OCI-LY7 (cell line): ENCODE results near the gene IAPP. TPM values are rescaled to one million over a fixed set of nuclear protein-coding genes. Genes with fewer than 3 reads are reported as not detected.

Experiments
- BruUV-seq: library from RNA; stranded (reverse); fragments of 400-500 nt; replicated peaks from 2 replicates; lab custom pipeline; 2021; lab: Mats Ljungman, UMichigan
- CTCF ChIA-PET: fragments of 300-600 bp; sonication (Branson Sonifier 250); formaldehyde crosslinking; loops from one replicate; lab custom pipeline; 2022; ENCODE audit warnings: antibody characterized with exemption; ENCODE audit not compliant: unreplicated experiment; lab: Charles Lee
- POLR2A ChIA-PET: fragments of 300-600 bp; sonication (Branson Sonifier 250); formaldehyde crosslinking; loops from one replicate; lab custom pipeline; 2022; ENCODE audit warnings: antibody characterized with exemption; lab: Charles Lee
- DNase-seq: peaks from one replicate; pipeline ENCODE4 v3.0.0-alpha.2; 2015; ENCODE audit warnings: low spot score
- H2AFZ ChIP-seq: fragments of 200-600 bp; sonication (generic), shearing (Covaris generic); 2 replicates; pipeline ENCODE4 v1.6.1; 2014; ENCODE audit warnings: mild to moderate bottlenecking, antibody characterized with exemption, low read length, moderate library complexity
- H3K27ac ChIP-seq: fragments of 200-600 bp; sonication (generic); 2 replicates; pipeline ENCODE4 v1.5.1; 2014; ENCODE audit warnings: mixed run types, low read depth, mild to moderate bottlenecking, moderate library complexity, low read length, inconsistent platforms; ENCODE audit not compliant: poor library complexity, severe bottlenecking
- H3K36me3 ChIP-seq: fragments of 200-600 bp; sonication (generic); 2 replicates; pipeline ENCODE4 v1.6.1; 2014; ENCODE audit warnings: mild to moderate bottlenecking, antibody characterized with exemption, low read length, moderate library complexity, mixed read lengths; ENCODE audit not compliant: insufficient read depth
- H3K4me1 ChIP-seq: fragments of 200-600 bp; sonication (generic); 2 replicates; pipeline ENCODE4 v1.5.1; 2014; ENCODE audit warnings: mild to moderate bottlenecking, low read length; ENCODE audit not compliant: insufficient read depth, poor library complexity, severe bottlenecking
- H3K4me2 ChIP-seq: fragments of 200-600 bp; sonication (generic); 2 replicates; pipeline ENCODE4 v1.6.1; 2014; ENCODE audit warnings: mild to moderate bottlenecking, low read length
- H3K4me3 ChIP-seq: fragments of 200-600 bp; sonication (generic); 2 replicates; pipeline ENCODE4 v1.5.1; 2014; ENCODE audit warnings: mild to moderate bottlenecking, low read depth, low read length; ENCODE audit not compliant: poor library complexity, severe bottlenecking
- H3K79me2 ChIP-seq: fragments of 200-600 bp; sonication (generic); 2 replicates; pipeline ENCODE4 v1.6.1; 2016; ENCODE audit warnings: low read depth, mild to moderate bottlenecking, low read length, moderate library complexity, mixed read lengths; ENCODE audit not compliant: insufficient read depth
- H3K9me2 ChIP-seq: fragments of 200-600 bp; sonication (generic); 2 replicates; pipeline ENCODE4 v1.6.1; 2016; ENCODE audit warnings: mild to moderate bottlenecking, low read length, mixed read lengths; ENCODE audit not compliant: insufficient read depth
- H3K9me3 ChIP-seq: fragments of 200-600 bp; sonication (generic); 2 replicates; pipeline ENCODE4 v1.6.1; 2014; ENCODE audit warnings: mild to moderate bottlenecking, mixed run types, low read length, mixed read lengths
- H4K20me1 ChIP-seq: fragments of 200-600 bp; sonication (generic); 2 replicates; pipeline ENCODE4 v1.6.1; 2014; ENCODE audit warnings: mild to moderate bottlenecking, antibody characterized with exemption, low read length, moderate library complexity, mixed read lengths; ENCODE audit not compliant: insufficient read depth
- CTCF ChIP-seq: fragments of 200-600 bp; sonication (generic); conservative IDR thresholded peaks from 2 replicates; pipeline ENCODE4 v1.5.1; 2014; ENCODE audit warnings: mild to moderate bottlenecking, antibody characterized with exemption, low read length, moderate library complexity, mixed read lengths
- EZH2phosphoT487 ChIP-seq: fragments of 200-600 bp; sonication (generic); IDR thresholded peaks from 2 replicates; pipeline ENCODE4 v1.6.1; 2018; ENCODE audit warnings: low read depth, borderline replicate concordance, mild to moderate bottlenecking, mixed run types, antibody characterized with exemption, low read length, moderate library complexity, mixed read lengths
- intact Hi-C: fragments of 100-400 bp; cut with micrococcal nuclease; formaldehyde crosslinking; loops from one replicate; pipeline ENCODE4 v1.10.0; 2022; ENCODE audit not compliant: unreplicated experiment
- total RNA-seq, 2 experiments: library from RNA; depleted of rRNA in 1 of 2; stranded (reverse); fragments of >200 nt in 1 of 2; shearing (Covaris generic) in 1 of 2; gene quantifications; 2 replicates each; pipeline ENCODE4 v1.2.3, GENCODE V29; 2014 to 2022

Gene IAPP
- total RNA-seq, 2 experiments from 2014 or later: not detected

DNA sequence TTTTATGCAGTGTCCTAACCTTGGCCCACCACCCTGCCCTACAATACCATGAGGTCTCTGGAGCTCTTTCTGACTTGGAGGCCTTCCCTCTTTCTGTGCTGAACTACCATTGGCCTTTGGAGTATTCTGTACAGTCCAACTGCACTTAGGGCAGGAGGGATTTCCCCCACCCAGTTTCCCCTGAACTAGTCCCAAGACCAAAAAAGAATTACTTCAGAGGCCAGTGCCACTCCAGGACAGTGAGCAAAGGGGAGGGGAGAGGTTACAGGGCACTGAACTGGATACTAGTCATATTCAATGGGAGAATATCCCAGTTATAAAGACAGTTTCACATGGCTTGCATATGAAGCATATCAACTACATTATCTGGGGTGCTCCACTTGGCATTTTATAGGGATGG is 44.1 kb upstream of the IAPP start:
- Histone ChIP-seq H4K20me1 (no peaks in the 10 kb centered on the region), H3K9me2 (no peaks in the 10 kb centered on the region), H3K4me2 (no peak overlapping the region), H3K27ac (no peak overlapping the region), H3K36me3 (no peaks in the 10 kb centered on the region), H3K4me1 (no peaks in the 10 kb centered on the region), H3K4me3 (no peak overlapping the region), H3K79me2 (no peaks in the 10 kb centered on the region), H3K9me3 (peaks cover 18% of the 10 kb centered on the region; the same call in 1 of the 2 replicates), H2AFZ (no peak overlapping the region)
- no TSS peak for BruUV-seq
- intact Hi-C loops: no loop called here
- no peak for TF ChIP-seq EZH2phosphoT487
- TF ChIP-seq CTCF: no peak
- ChIA-PET POLR2A (no interaction called here), CTCF (no interaction called here)
- DNase-seq: no peak

DNA sequence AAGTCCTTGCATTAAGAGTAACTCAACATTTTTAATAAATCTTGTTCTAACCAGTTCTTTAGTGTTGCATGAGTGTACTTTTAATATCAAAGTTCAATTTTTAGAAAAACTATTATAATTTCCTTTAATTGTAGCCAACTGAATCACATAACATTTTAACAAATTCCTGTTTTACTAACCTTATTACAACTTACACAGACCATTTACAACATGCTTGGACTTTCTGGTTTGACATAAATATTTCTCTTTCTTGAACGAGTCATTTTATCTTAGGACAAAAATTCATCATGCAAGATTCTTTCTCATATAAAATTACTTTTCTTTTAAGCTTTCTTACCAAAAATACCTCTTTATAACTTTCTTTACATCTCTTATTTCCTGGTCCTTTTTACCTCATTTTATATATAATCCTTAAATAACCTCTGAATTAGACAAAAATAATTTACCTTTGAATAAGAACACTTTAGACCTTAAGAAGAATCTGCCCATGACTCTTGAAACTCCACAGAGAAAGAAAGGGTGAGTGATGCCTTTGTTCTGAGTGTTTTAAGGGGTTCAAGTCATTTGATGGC is 41.9 kb upstream of the IAPP start:
- no TSS peak for BruUV-seq
- POLR2A ChIA-PET: no interaction called here

More for the DNA sequence above, 41.9 kb upstream of the IAPP start:
- H2AFZ ChIP-seq: no peak overlapping the region
- no peaks in the 10 kb centered on the region for H4K20me1 ChIP-seq
- no peaks in the 10 kb centered on the region for H3K4me1 ChIP-seq
- H3K36me3 ChIP-seq: no peaks in the 10 kb centered on the region
- no peak overlapping the region for H3K4me2 ChIP-seq
- no peak overlapping the region for H3K27ac ChIP-seq
- H3K79me2 ChIP-seq: no peaks in the 10 kb centered on the region
- peak; percentile 48 for DNase-seq
- H3K4me3 ChIP-seq: no peak overlapping the region
- TF ChIP-seq EZH2phosphoT487 (no peak), CTCF (no peak)
- H3K9me2 ChIP-seq: no peaks in the 10 kb centered on the region
- intact Hi-C loops: no loop called here
- CTCF ChIA-PET: no interaction called here
- peaks cover 18% of the 10 kb centered on the region; the same call in 1 of the 2 replicates for H3K9me3 ChIP-seq
